HG03575 (cell line): ENCODE measurements around the gene NDUFV2.

Experiments
- ATAC-seq: cut with Tn5 transposase; IDR thresholded peaks from one replicate; pipeline ENCODE4 v1.9.1; 2021; ENCODE audit not compliant: unreplicated experiment, insufficient number of reproducible peaks, low FRiP score; ENCODE audit errors: extremely low read depth

The NDUFV2 gene

GRCh38 chr18:9108911-9109310, 6.4 kb downstream of the NDUFV2 start:
- ATAC-seq, result no peak

DNA sequence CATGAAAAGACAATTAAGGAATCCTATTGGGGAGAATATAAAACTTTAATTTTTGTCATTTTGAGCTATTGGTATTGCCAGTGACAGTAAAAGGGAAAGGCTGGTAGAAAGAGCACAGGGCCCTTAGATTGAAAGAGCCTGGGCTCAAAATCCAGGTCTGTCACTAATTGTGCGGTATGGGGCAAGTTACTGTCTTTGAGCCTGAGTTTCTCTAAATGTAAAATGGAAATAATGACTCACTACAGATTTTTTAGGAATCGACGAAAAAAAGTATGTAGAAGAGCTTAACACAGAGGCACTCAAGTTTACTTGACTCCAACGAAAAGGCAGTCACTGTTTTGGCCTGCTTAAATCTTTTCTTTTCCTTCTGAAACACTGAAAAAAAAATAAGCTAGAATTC, 7.0 kb downstream of the NDUFV2 start:
- no peak for ATAC-seq

- ATAC-seq, result no peak
Measured at GRCh38 chr18:9113468-9114149, 11.1 kb downstream of the NDUFV2 start.

DNA sequence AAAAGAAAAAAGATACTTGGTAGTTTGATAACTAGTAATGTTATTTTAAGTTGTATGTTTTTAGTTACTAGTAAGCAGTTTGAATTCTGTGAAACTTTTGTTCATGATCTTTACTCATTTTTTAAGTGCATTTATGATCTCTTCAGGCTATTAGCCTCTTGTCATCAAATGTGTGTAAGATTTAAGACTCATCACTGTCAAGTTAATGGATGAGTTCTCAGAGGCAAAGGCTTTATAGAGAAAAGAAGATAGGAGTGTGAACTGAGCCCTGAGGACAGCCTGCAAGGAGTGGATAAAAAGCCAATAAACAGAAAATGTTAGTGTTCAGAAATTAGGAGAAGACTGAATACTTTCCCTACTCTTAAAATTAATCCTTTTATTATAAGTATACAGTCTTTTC, 13.5 kb downstream of the NDUFV2 start:
- ATAC-seq, result no peak

- ATAC-seq, result no peak
Measured at GRCh38 chr18:9117980-9118841, 15.7 kb downstream of the NDUFV2 start.

DNA sequence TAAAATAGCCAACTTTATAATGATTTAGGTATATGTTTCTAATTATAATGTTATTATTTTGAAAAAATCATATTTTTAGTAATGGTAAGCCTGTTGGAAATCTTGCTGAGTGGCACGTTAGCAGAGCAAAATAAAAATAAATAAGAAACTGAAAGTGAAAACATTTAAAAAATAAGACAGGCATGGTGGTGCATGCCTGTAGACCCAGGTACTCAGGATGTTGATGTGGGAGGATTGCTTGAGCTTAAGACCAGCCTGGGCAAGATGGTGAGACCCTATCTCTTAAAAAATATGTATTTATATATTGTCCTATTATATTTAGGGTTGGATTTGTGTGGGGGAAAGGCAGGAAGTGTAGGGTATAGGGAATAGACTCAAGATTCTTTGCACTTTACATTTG, 18.3 kb downstream of the NDUFV2 start:
- ATAC-seq, result no peak

DNA sequence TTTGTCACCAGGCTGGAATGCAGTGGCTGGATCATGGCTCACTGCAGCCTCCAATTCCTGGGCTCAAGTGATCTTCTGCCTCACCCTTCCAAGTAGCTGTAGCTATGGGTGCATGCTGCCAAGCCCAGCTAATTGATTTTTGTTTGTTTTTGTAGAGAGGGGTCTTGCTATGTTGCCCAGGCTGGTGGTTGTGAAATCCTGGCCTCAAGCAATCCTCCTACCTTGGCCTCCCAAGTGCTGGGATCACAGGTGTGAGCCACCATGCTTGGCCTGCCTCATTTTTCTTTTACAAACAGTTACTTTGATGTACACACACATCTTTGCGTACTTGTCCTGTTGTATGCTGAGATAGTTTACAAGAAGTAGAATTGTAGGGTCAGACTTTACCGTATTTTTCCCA, 21.0 kb downstream of the NDUFV2 start:
- ATAC-seq, result no peak

DNA sequence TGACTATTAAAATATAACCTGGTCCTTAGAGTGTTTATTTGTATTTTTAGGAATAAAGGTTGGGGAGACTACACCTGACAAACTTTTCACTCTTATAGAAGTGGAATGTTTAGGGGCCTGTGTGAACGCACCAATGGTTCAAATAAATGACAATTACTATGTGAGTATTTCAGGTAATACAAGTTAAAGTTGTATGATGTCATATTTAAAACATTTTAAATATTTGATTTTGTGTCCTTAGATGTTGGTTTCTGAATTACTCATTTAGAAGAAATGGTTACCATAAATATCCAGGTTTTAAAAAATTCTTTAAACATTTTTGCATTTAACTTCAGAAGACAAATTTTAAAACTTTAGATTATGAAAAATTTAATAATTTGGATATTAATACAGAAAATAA, 22.3 kb downstream of the NDUFV2 start:
- ATAC-seq, result no peak

DNA sequence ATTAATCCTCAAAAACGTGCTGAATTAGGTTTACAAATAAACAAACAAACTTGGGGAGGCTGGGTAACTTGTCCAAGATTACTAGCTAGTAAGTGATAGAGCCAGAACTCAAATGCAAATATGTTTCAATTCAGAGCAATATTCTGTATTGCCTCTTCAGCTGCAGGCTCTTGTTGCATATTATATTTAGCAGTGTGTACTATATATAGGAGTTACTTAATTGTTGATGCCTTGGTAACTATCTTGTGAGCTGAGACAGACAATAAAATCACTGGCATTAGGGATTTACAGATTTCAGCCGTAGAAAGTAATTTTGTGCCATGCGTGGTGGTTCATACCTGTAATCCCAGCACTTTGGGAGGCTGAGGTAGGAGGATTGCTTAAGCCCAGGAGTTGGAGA, 23.8 kb downstream of the NDUFV2 start:
- ATAC-seq, result no peak

DNA sequence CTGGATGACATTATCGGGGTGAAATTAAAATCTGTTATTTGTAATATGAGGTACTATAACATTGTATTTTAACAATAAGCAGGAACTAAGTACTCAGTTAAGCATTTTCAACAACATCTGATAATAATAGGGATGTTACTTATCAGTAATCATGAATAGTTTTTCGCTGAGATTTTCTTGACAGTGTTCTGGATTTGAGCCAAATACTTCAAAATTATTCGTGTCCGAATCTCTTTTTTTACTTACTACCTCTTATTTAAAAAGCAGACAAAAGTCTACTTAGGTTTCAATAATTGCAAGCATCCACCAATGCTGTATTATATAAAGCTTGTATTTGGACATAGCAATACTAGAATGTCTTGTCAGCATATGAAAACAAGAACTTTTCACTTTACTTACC, 27.7 kb downstream of the NDUFV2 start:
- ATAC-seq, result no peak

GRCh38 chr18:9130806-9131205, 28.3 kb downstream of the NDUFV2 start:
- no peak for ATAC-seq

DNA sequence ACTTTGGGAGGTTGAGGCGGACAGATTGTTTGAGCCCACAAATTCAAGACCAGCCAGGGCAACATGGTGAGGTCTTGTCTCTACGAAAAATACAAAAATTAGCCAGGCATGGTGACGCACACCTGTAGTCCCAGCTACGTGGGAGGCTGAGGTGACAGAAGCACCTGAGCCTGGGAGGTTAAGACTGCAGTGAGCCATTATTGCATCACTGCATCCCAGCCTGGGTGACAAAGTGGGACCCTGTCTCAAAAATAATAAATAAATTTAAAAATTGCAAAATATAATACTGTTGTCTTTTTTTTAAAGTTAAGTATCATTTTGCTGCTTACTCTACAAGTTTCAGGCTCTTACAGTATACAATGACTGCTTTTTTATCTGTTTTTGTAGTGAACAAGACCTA, 30.1 kb downstream of the NDUFV2 start:
- no peak for ATAC-seq

DNA sequence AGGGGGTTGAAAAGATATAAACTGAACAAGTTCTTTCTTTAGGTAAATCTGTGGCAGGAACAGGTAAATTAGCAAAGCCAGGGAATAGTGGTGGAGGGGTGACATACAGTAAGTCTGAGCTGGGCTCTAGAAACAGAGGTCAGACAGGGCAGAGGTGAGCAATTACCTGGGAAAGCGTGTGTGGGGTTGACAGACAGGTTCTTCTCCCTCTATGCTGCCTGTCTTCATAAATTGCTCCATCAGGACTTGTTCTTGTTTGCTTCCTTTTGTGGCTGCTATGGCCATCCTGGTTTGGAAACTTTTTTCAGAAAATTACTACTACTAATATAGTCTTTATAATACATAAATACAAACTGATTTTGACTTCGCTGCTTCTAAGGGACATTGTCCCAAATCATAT, 30.7 kb downstream of the NDUFV2 start:
- no peak for ATAC-seq

- no peak for ATAC-seq
Measured at GRCh38 chr18:9135081-9135911, 32.8 kb downstream of the NDUFV2 start.

GRCh38 chr18:9135912-9136314, 33.4 kb downstream of the NDUFV2 start:
- ATAC-seq, result no peak

GRCh38 chr18:9136315-9137155, 34.0 kb downstream of the NDUFV2 start, which contains the start of gene ANKRD12:
ANKRD12 (plus strand) TSS chr18:9136781; CDS start chr18:9182433, 45,652 bp downstream.
- ATAC-seq, result peak; percentile 41

DNA sequence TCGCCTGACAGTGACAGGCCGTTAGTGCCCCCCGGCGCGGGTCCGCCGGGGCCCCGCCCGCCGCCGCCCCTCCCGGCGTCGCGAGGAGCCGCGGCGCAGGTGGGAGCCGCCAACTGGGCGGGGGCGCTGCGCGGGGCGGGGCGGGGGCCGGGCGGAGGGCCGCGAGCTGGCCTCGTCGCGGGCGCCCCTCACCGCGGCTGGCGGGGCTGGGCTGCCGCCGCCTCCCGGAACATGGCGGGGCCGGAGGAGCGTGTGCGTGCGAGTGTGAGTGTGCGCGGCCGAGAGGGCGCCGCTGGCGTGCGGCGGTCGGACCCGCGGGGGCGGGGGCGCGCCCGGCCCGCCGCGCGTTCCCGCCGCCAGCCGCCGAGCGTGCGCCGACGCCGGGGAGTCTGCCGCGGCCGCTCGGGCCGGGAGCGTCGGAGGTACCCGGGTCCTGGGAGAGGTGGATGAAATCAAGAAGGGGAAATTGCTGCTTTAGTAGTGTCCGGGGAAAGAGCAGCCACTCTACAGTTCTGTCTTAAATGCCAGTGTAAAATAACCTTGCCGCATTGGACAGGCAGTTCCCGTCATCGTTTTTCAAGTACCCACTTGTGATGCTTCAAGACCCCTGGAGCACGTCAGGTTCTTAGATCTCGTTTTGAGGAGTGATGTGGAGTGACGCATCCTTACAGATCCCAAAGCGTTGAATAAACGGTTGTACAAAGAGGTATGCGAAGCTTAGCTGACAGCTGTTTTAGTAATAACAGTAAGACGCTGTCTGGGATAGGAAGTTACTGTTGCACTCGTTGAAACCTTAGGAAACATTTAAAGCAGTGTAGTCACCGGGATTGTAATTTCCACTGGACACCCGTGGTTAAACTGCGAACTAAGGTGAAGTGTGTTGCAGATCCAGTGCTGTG, 34.9 kb downstream of the NDUFV2 start:
- ATAC-seq, result peak; percentile 2
